GM23338 (cell line): Measurements from ENCODE around the gene ING4. TPM values are rescaled to one million over a fixed set of nuclear protein-coding genes. Genes with fewer than 3 reads are reported as not detected.

ENCODE experiments used
- ATAC-seq: fragments of 200-7000 bp; cut with Tn5 transposase; 3 replicates; pipeline ENCODE4 v1.9.1; 2020
- DNase-seq: peaks from one replicate; pipeline ENCODE4 v3.0.0-alpha.2; 2015; ENCODE audit warnings: low spot score
- H2AFZ ChIP-seq: fragments of 200-600 bp; sonication (generic); 2 replicates; pipeline ENCODE4 v1.8.0; 2016; ENCODE audit warnings: antibody characterized with exemption, mild to moderate bottlenecking, moderate library complexity
- H3F3A ChIP-seq: fragments of 200-600 bp; sonication (generic); replicated peaks from 2 replicates; pipeline ENCODE4 v1.8.0; 2017; ENCODE audit warnings: antibody characterized with exemption, mixed run types, low read depth
- H3K27ac ChIP-seq: fragments of 200-600 bp; sonication (generic); 2 replicates; pipeline ENCODE4 v1.6.1; 2016; ENCODE audit warnings: low read depth
- H3K27me3 ChIP-seq: fragments of 200-600 bp; sonication (generic); 2 replicates; pipeline ENCODE4 v1.8.0; 2016; ENCODE audit warnings: mild to moderate bottlenecking, mixed run types, moderate library complexity; ENCODE audit not compliant: insufficient read depth
- H3K36me3 ChIP-seq: fragments of 200-600 bp; sonication (generic); 2 replicates; pipeline ENCODE4 v1.8.0; 2016; ENCODE audit warnings: mild to moderate bottlenecking; ENCODE audit not compliant: insufficient read depth
- H3K4me1 ChIP-seq: fragments of 200-600 bp; sonication (generic); 2 replicates; pipeline ENCODE4 v1.8.0; 2016; ENCODE audit warnings: mild to moderate bottlenecking, moderate library complexity; ENCODE audit not compliant: insufficient read depth
- H3K4me2 ChIP-seq: fragments of 200-600 bp; sonication (generic); 2 replicates; pipeline ENCODE4 v1.7.1; 2017; ENCODE audit warnings: mixed run types
- H3K4me3 ChIP-seq: fragments of 200-600 bp; sonication (generic); 2 replicates; pipeline ENCODE4 v1.6.1; 2016; ENCODE audit warnings: mixed run types
- H3K79me2 ChIP-seq: fragments of 200-600 bp; sonication (generic); replicated peaks from 2 replicates; pipeline ENCODE4 v1.8.0; 2017; ENCODE audit warnings: mild to moderate bottlenecking; ENCODE audit not compliant: insufficient read depth
- H3K9me2 ChIP-seq: fragments of 200-600 bp; sonication (generic); 2 replicates; pipeline ENCODE4 v1.8.0; 2017; ENCODE audit not compliant: insufficient read depth
- H4K20me1 ChIP-seq: fragments of 200-600 bp; sonication (generic); replicated peaks from 2 replicates; pipeline ENCODE4 v1.8.0; 2017; ENCODE audit warnings: mild to moderate bottlenecking; ENCODE audit not compliant: insufficient read depth
- H3K27ac Mint-ChIP-seq: 2 replicates; pipeline ENCODE4 v1.8.0; 2020; ENCODE audit warnings: inconsistent platforms, mild to moderate bottlenecking, moderate library complexity, mixed read lengths
- H3K27me3 Mint-ChIP-seq: 3 replicates; pipeline ENCODE4 v1.8.0; 2022; ENCODE audit warnings: low read depth, mild to moderate bottlenecking, moderate library complexity, mixed read lengths, inconsistent platforms; ENCODE audit not compliant: insufficient read depth, poor library complexity
- H3K36me3 Mint-ChIP-seq: 3 replicates; pipeline ENCODE4 v1.8.0; 2021; ENCODE audit warnings: low read depth, mild to moderate bottlenecking, inconsistent platforms, moderate library complexity, mixed read lengths
- H3K4me1 Mint-ChIP-seq: 3 replicates; pipeline ENCODE4 v1.8.0; 2020; ENCODE audit warnings: mild to moderate bottlenecking, inconsistent platforms, mixed read lengths
- H3K4me3 Mint-ChIP-seq: 3 replicates; pipeline ENCODE4 v1.8.0; 2021; ENCODE audit warnings: moderate library complexity, mild to moderate bottlenecking, inconsistent platforms, mixed read lengths
- H3K9me3 Mint-ChIP-seq: 3 replicates; pipeline ENCODE4 v1.8.0; 2020; ENCODE audit warnings: moderate library complexity, mild to moderate bottlenecking, inconsistent platforms, mixed read lengths
- CREB1 ChIP-seq: fragments of 250-450 bp; sonication (Bioruptor Pico); IDR thresholded peaks from 2 replicates; pipeline ENCODE4 v1.5.0; 2020; ENCODE audit warnings: low read depth, mild to moderate bottlenecking, moderate library complexity
- CTCF ChIP-seq, 2 experiments: fragments of 200-600 bp in 1 of 2; sonication (generic) in 1 of 2; conservative IDR thresholded peaks; 2 replicates each; pipeline versions ENCODE4 v1.5.1 to v1.6.1; 2016 to 2017; ENCODE audit warnings: antibody characterized with exemption in 2 of 2, low read depth in 2 of 2, mild to moderate bottlenecking in 2 of 2, moderate library complexity in 1 of 2
- ETS1 ChIP-seq: IDR thresholded peaks from 2 replicates; pipeline ENCODE4 v1.6.1; 2016; ENCODE audit warnings: antibody characterized with exemption
- EZH2 ChIP-seq: fragments of 200-600 bp; sonication (generic); IDR thresholded peaks from one replicate; pipeline ENCODE4 v1.8.0; 2017; ENCODE audit warnings: antibody characterized with exemption, mild to moderate bottlenecking, low read depth; ENCODE audit not compliant: unreplicated experiment
- EZH2phosphoT487 ChIP-seq: fragments of 200-600 bp; sonication (generic); IDR thresholded peaks from one replicate; pipeline ENCODE4 v1.8.1; 2018; ENCODE audit warnings: antibody characterized with exemption; ENCODE audit not compliant: unreplicated experiment
- JUNB ChIP-seq: IDR thresholded peaks from one replicate; pipeline ENCODE4 v1.6.1; 2016; ENCODE audit warnings: antibody characterized with exemption; ENCODE audit not compliant: unreplicated experiment
- POLR2AphosphoS5 ChIP-seq: IDR thresholded peaks from 2 replicates; pipeline ENCODE4 v1.6.1; 2016; ENCODE audit warnings: antibody characterized with exemption, low read depth
- STAT1 ChIP-seq: IDR thresholded peaks from one replicate; pipeline ENCODE4 v1.6.1; 2016; ENCODE audit warnings: antibody characterized with exemption; ENCODE audit not compliant: unreplicated experiment
- ZNF114 ChIP-seq: fragments of 250-450 bp; sonication (Bioruptor Pico); IDR thresholded peaks from 2 replicates; pipeline ENCODE4 v1.5.0; 2020; ENCODE audit warnings: mild to moderate bottlenecking, moderate library complexity
- ZNF331 ChIP-seq: fragments of 250-450 bp; sonication (Bioruptor Pico); IDR thresholded peaks from 2 replicates; pipeline ENCODE4 v1.5.0; 2020; ENCODE audit warnings: low read depth, mild to moderate bottlenecking, moderate library complexity
- ZNF462 ChIP-seq: fragments of 250-450 bp; sonication (Bioruptor Pico); IDR thresholded peaks from 2 replicates; pipeline ENCODE4 v1.5.0; 2020; ENCODE audit warnings: mild to moderate bottlenecking, moderate library complexity
- polyA plus RNA-seq: library from polyadenylated mRNA; unstranded; fragments of >200 nt; fragmentation: Nextera tagmentation; extraction: Ambion mirVana; gene quantifications from 2 replicates; pipeline ENCODE4 v1.2.1, GENCODE V29; 2016
- total RNA-seq: library from RNA; depleted of rRNA; stranded (reverse); fragments of >200 nt; shearing (Covaris generic); gene quantifications from 2 replicates; pipeline ENCODE4 v1.2.3, GENCODE V29; 2014

ING4 gene
- total and polyA plus RNA-seq, 2 experiments from 2014 or later = 22.0 to 29.6 TPM

GRCh38 chr12:6644903-6645302 lies 18.0 kb downstream of the ING4 start:
- DNase-seq = peak; percentile 66
- H3F3A ChIP-seq = peaks cover 9% of the 10 kb centered on the region; the same call in 1 of the 2 replicates
- H3K4me2 ChIP-seq = no peak overlapping the region
- Mint-ChIP-seq H3K4me1 (peaks cover 9% of the 10 kb centered on the region), H3K27ac (no peak overlapping the region), H3K27me3 (peaks cover 6% of the 10 kb centered on the region), H3K9me3 (no peaks in the 10 kb centered on the region), H3K4me3 (no peak overlapping the region), H3K36me3 (peaks cover 5% of the 10 kb centered on the region; the same call in 1 of the 3 replicates)
- H3K79me2 ChIP-seq = no peaks in the 10 kb centered on the region
- TF ChIP-seq POLR2AphosphoS5 (no peak), CTCF (conservative IDR thresholded peaks at IDR 0.05; ENCODE audit: low read depth in 2 of 2) (peak; percentile 54 to 77)
- H2AFZ ChIP-seq = peak overlapping the region; percentile 70
- H3K27ac ChIP-seq = no peak overlapping the region
- H3K9me2 ChIP-seq = no peaks in the 10 kb centered on the region
- H3K36me3 ChIP-seq = no peaks in the 10 kb centered on the region
- ATAC-seq = peak; percentile 40
- H3K4me1 ChIP-seq = peaks cover 10% of the 10 kb centered on the region; the same call in 1 of the 2 replicates
- H3K4me3 ChIP-seq = no peak overlapping the region
- peaks cover 27% of the 10 kb centered on the region for H3K27me3 ChIP-seq
- no peaks in the 10 kb centered on the region for H4K20me1 ChIP-seq

GRCh38 chr12:6644257-6644596 lies 18.7 kb downstream of the ING4 start:
- Histone ChIP-seq H3K4me2 (no peak overlapping the region), H3K36me3 (no peaks in the 10 kb centered on the region), H3K79me2 (no peaks in the 10 kb centered on the region), H3K27me3 (peaks cover 27% of the 10 kb centered on the region), H2AFZ (0 out of 2 replicates have a peak overlapping the region, but pooled peaks have one; percentile 38), H3K4me1 (peaks cover 10% of the 10 kb centered on the region; the same call in 1 of the 2 replicates), H3F3A (peaks cover 9% of the 10 kb centered on the region; the same call in 1 of the 2 replicates), H3K9me2 (no peaks in the 10 kb centered on the region), H3K27ac (no peak overlapping the region), H4K20me1 (no peaks in the 10 kb centered on the region), H3K4me3 (no peak overlapping the region)
- no peaks in the 10 kb centered on the region for H3K9me3 Mint-ChIP-seq
- H3K4me3 Mint-ChIP-seq = no peak overlapping the region
- no peak overlapping the region for H3K27ac Mint-ChIP-seq
- H3K36me3 Mint-ChIP-seq = peaks cover 5% of the 10 kb centered on the region; the same call in 1 of the 3 replicates
- H3K27me3 Mint-ChIP-seq = peaks cover 9% of the 10 kb centered on the region
- H3K4me1 Mint-ChIP-seq = peaks cover 9% of the 10 kb centered on the region
- DNase-seq = no peak
- no peak for ATAC-seq
- TF ChIP-seq CTCF (conservative IDR thresholded peaks at IDR 0.05; ENCODE audit: low read depth in 2 of 2) (no peak), STAT1 (no peak), CREB1 (CRISPR knock-in tag) (no peak), ZNF114 (CRISPR knock-in tag) (no peak), JUNB (no peak), EZH2 (no peak), ZNF331 (CRISPR knock-in tag) (no peak), POLR2AphosphoS5 (no peak), ZNF462 (CRISPR knock-in tag) (no peak), ETS1 (no peak), EZH2phosphoT487 (no peak)
